GM12892 (cell line): Measurements from ENCODE around the gene DUS4L.

Source experiments
- POLR2A ChIP-seq: IDR thresholded peaks from 2 replicates; pipeline ENCODE4 v1.6.1; 2011; ENCODE audit warnings: low read depth, low read length, control low read depth
- POLR2AphosphoS5 ChIP-seq: IDR thresholded peaks from 2 replicates; pipeline ENCODE4 v1.6.1; 2011; ENCODE audit warnings: low read depth, low read length, control low read depth

GRCh38 chr7:107605218-107605815 lies 41.5 kb downstream of the DUS4L start:
- no peak for TF ChIP-seq POLR2AphosphoS5
- TF ChIP-seq POLR2A, result no peak
